PC-3 (cell line): ENCODE results near the gene CTSA. TPM values are rescaled to one million over a fixed set of nuclear protein-coding genes. Genes with fewer than 3 reads are reported as not detected.

ENCODE experiments used
- ATAC-seq: fragments of 200-7000 bp; cut with Tn5 transposase; 2 replicates; pipeline ENCODE4 v1.9.1; 2020; ENCODE audit warnings: mild to moderate bottlenecking, moderate library complexity
- BruUV-seq: library from RNA; stranded (reverse); fragments of 400-500 nt; replicated peaks from 2 replicates; lab custom pipeline; 2021; lab: Mats Ljungman, UMichigan
- CTCF ChIA-PET: fragments of 300-600 bp; sonication (Branson Sonifier 250); formaldehyde crosslinking; loops from one replicate; lab custom pipeline; 2022; ENCODE audit warnings: antibody characterized with exemption; lab: Charles Lee
- POLR2A ChIA-PET: fragments of 300-600 bp; sonication (Branson Sonifier 250); formaldehyde crosslinking; loops from one replicate; lab custom pipeline; 2022; ENCODE audit warnings: antibody characterized with exemption; ENCODE audit not compliant: unreplicated experiment; lab: Charles Lee
- DNase-seq: peaks from one replicate; pipeline ENCODE4 v3.0.0-alpha.2; 2015
- H2AFZ ChIP-seq: fragments of 300-600 bp; sonication (generic); 2 replicates; pipeline ENCODE4 v1.6.0; 2016; ENCODE audit warnings: antibody characterized with exemption, low read length
- H3F3A ChIP-seq: fragments of 300-600 bp; sonication (generic); one replicate; pipeline ENCODE4 v1.6.0; 2017; ENCODE audit warnings: antibody characterized with exemption, low read length, control low read depth, mild to moderate bottlenecking; ENCODE audit not compliant: unreplicated experiment
- H3K27ac ChIP-seq: fragments of 300-600 bp; sonication (generic); 2 replicates; pipeline ENCODE4 v1.5.1; 2016; ENCODE audit warnings: mild to moderate bottlenecking, low read length
- H3K27me3 ChIP-seq: fragments of 300-600 bp; sonication (generic); 2 replicates; pipeline ENCODE4 v1.6.1; 2016; ENCODE audit warnings: low read length, mixed read lengths
- H3K36me3 ChIP-seq: fragments of 300-600 bp; sonication (generic); 2 replicates; pipeline ENCODE4 v1.6.1; 2016; ENCODE audit warnings: low read depth, mixed run types, low read length, mixed read lengths
- H3K4me1 ChIP-seq: fragments of 300-600 bp; sonication (generic); 2 replicates; pipeline ENCODE4 v1.5.1; 2016; ENCODE audit warnings: low read length; ENCODE audit not compliant: insufficient read depth
- H3K4me2 ChIP-seq: fragments of 300-600 bp; sonication (generic); 2 replicates; pipeline ENCODE4 v1.6.0; 2016; ENCODE audit warnings: low read length
- H3K4me3 ChIP-seq: fragments of 300-600 bp; sonication (generic); 2 replicates; pipeline ENCODE4 v1.5.1; 2016; ENCODE audit warnings: mild to moderate bottlenecking, low read length, mixed read lengths
- H3K79me2 ChIP-seq: fragments of 300-600 bp; sonication (generic); 2 replicates; pipeline ENCODE4 v1.6.1; 2017; ENCODE audit warnings: low read length, mixed read lengths
- H3K9ac ChIP-seq: fragments of 300-600 bp; sonication (generic); 2 replicates; pipeline ENCODE4 v1.6.0; 2016; ENCODE audit warnings: mild to moderate bottlenecking, low read length
- H3K9me2 ChIP-seq: fragments of 300-600 bp; sonication (generic); replicated peaks from 2 replicates; pipeline ENCODE4 v1.6.1; 2016; ENCODE audit warnings: mixed run types, low read length, mixed read lengths
- H3K9me3 ChIP-seq: fragments of 300-600 bp; sonication (generic); 2 replicates; pipeline ENCODE4 v1.6.1; 2016; ENCODE audit warnings: low read length, mixed read lengths
- H4K20me1 ChIP-seq: fragments of 300-600 bp; sonication (generic); 2 replicates; pipeline ENCODE4 v1.6.1; 2016; ENCODE audit warnings: low read length, mixed read lengths
- EZH2 ChIP-seq: fragments of 300-600 bp; sonication (generic); IDR thresholded peaks from one replicate; pipeline ENCODE4 v1.6.1; 2017; ENCODE audit warnings: antibody characterized with exemption, mild to moderate bottlenecking, low read length; ENCODE audit not compliant: unreplicated experiment
- EZH2phosphoT487 ChIP-seq: fragments of 300-600 bp; sonication (generic); IDR thresholded peaks from 2 replicates; pipeline ENCODE4 v1.6.1; 2018; ENCODE audit warnings: mild to moderate bottlenecking, antibody characterized with exemption, low read length, borderline replicate concordance
- intact Hi-C: fragments of 100-400 bp; cut with micrococcal nuclease; formaldehyde crosslinking; loops from 2 replicates; pipeline ENCODE4 v1.9.0; 2023
- total RNA-seq: library from RNA; depleted of rRNA; stranded (reverse); fragments of >200 nt; gene quantifications from 2 replicates; pipeline ENCODE4 v1.2.3, GENCODE V29; 2014
- TF ChIP-seq, protein P1 (sequence below): fragments of 300-600 bp; sonication (generic); conservative IDR thresholded peaks from 2 replicates; pipeline ENCODE4 v1.5.1; 2017; ENCODE audit warnings: antibody characterized with exemption, low read depth, mild to moderate bottlenecking, low read length

Gene CTSA
- total RNA-seq, 1 experiment from 2014 or later: 129 TPM

DNA sequence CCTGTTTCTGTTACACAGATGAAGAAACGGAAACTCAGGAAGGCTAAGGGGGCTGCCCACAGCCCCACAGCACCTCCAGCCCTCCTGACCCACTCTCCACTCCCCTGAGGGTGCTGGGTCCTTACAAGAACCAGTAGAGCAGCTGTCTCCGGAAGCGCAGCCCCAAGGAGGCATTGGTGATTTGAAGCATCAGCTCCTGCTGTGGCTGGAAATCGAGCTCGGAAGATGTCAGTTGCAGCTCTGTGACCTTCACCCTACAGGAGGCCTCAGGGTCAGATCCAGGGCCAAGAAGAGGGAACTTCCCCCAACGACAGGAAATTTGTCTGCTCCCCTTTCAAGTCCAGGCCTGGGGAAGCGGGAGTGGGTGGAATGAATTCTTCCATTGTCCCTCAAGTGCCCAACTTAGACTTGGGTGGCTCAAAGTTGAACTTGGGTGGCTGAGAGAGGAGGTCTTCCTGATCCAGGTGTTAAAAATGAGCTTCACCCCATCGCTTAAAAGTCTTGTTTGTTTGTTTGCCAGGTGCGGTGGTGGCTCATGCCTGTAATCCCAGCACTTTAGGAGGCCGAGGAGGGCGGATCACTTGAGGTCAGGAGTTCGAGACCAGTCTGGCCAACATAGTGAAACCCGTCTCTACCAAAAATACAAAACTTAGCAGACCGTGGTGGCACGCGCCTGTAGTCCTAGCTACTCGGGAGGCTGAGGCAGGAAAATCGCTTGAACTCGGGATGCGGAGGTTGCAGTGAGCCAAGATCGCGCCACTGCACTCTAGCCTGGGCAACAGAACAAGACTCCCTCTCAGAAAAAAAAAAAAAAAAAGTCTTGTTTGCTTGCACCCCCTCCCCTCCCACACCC lies 18.9 kb downstream of the CTSA start:
- no peak overlapping the region for H3K4me3 ChIP-seq
- H3K36me3 ChIP-seq: no peaks in the 10 kb centered on the region
- H3K9me2 ChIP-seq: no peaks in the 10 kb centered on the region
- no peak overlapping the region; the same call in 1 of the 2 replicates for H3K4me2 ChIP-seq
- DNase-seq (no peak), ATAC-seq (no peak)
- H3K9ac ChIP-seq: no peak overlapping the region
- ChIA-PET CTCF (no interaction called here), POLR2A (interaction anchor here (0.5 to 1.1 kb wide), 3 partner anchors 25 to 39 kb away, joined by 3 to 20 read pairs (median 19); no protein-coding TSS in a partner anchor)
- no peaks in the 10 kb centered on the region for H3K27me3 ChIP-seq
- H2AFZ ChIP-seq: no peak overlapping the region
- intact Hi-C loops: no loop called here
- H3K9me3 ChIP-seq: no peaks in the 10 kb centered on the region
- no peaks in the 10 kb centered on the region for H4K20me1 ChIP-seq
- H3K27ac ChIP-seq: no peak overlapping the region
- TF ChIP-seq EZH2: no peak
- TF ChIP-seq, protein P1, sequence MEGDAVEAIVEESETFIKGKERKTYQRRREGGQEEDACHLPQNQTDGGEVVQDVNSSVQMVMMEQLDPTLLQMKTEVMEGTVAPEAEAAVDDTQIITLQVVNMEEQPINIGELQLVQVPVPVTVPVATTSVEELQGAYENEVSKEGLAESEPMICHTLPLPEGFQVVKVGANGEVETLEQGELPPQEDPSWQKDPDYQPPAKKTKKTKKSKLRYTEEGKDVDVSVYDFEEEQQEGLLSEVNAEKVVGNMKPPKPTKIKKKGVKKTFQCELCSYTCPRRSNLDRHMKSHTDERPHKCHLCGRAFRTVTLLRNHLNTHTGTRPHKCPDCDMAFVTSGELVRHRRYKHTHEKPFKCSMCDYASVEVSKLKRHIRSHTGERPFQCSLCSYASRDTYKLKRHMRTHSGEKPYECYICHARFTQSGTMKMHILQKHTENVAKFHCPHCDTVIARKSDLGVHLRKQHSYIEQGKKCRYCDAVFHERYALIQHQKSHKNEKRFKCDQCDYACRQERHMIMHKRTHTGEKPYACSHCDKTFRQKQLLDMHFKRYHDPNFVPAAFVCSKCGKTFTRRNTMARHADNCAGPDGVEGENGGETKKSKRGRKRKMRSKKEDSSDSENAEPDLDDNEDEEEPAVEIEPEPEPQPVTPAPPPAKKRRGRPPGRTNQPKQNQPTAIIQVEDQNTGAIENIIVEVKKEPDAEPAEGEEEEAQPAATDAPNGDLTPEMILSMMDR: no peak
- no peak for TF ChIP-seq EZH2phosphoT487
- peaks cover 23% of the 10 kb centered on the region for H3K4me1 ChIP-seq
- peaks cover 4% of the 10 kb centered on the region for H3F3A ChIP-seq
- BruUV-seq: no TSS peak
- H3K79me2 ChIP-seq: no peaks in the 10 kb centered on the region

DNA sequence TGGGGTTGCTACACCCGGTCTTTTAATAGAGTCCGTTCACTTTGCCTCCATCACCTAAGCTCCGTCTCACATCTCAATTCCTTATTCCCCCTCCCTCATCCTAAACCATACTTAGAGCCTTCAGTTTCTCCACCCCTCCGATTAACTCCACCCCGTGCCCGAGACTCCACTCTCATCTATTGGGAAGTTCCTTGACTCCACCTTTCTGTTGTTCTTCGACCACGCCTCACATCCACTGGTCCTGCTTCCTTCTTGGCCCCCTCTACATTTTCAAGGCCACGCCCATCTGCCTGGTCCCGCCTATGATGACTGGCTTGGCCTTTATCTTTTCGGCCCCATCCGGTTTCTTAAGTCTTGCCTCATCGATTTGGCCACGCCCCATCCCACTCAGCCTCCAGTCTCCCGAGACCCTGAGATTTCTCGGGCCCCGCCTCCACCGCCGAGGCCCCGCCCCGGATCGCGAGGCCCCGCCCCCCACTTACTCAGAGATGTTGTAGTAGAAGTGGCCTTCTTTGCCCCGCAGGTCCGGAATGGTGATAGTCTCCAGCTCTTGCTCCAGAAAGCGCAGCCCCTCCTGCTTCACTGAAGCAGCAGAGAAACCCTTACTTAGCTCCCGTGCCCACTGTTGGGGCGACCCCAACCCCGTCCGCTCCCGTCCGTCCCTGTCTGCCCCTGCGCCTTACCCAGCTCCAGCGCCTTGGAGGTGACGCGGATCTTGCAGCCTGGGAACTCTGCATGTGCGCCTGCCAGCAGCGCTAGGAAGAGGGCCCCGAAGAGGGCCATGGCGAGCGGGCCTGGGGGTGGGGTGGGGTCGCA lies 19.7 kb downstream of the CTSA start:
- BruUV-seq: no TSS peak
- no peaks in the 10 kb centered on the region for H3K27me3 ChIP-seq
- H3K79me2 ChIP-seq: no peaks in the 10 kb centered on the region
- POLR2A ChIA-PET: interaction anchor here (0.6 to 1.1 kb wide), 4 partner anchors 24 to 99 kb away, joined by 3 to 20 read pairs (median 14); no protein-coding TSS in a partner anchor
- H3K4me3 ChIP-seq: peak overlapping the region; percentile 65
- H3K4me2 ChIP-seq: peak overlapping the region; percentile 84
- ATAC-seq (peak; percentile 76), DNase-seq (peak; percentile 99)
- H4K20me1 ChIP-seq: no peaks in the 10 kb centered on the region
- peak overlapping the region; percentile 35 for H3K27ac ChIP-seq
- TF ChIP-seq, protein P1: no peak
- TF ChIP-seq EZH2 (no peak), EZH2phosphoT487 (no peak)
- H3K9me2 ChIP-seq: no peaks in the 10 kb centered on the region
- peaks cover 15% of the 10 kb centered on the region for H3K4me1 ChIP-seq
- H3F3A ChIP-seq: peaks cover 4% of the 10 kb centered on the region
- no peaks in the 10 kb centered on the region for H3K9me3 ChIP-seq
- CTCF ChIA-PET: no interaction called here
- H3K36me3 ChIP-seq: no peaks in the 10 kb centered on the region
- H2AFZ ChIP-seq: peak overlapping the region; percentile 53
- intact Hi-C loops: no loop called here
- peak overlapping the region; percentile 63 for H3K9ac ChIP-seq
